Spinal cord (tissue), 10 donors: ENCODE results near the gene HCFC1R1. TPM values are rescaled to one million over a fixed set of nuclear protein-coding genes. Genes with fewer than 3 reads are reported as not detected.
A peak's percentile ranks its signal among the peaks of the same experiment; 100 is the strongest.

Experiments
- DNase-seq, 6 donors: peaks; one replicate each; pipeline versions ENCODE4 v3.0.0 to v3.0.0-alpha.2; 2013 to 2015; ENCODE audit warnings: low spot score in 6 of 6, low read depth in 4 of 6
- H3K27ac ChIP-seq: one replicate; pipeline ENCODE4 v1.5.1; 2013; ENCODE audit warnings: low read depth, low read length, control low read depth
- H3K27me3 ChIP-seq: one replicate; pipeline ENCODE4 v1.6.1; 2013; ENCODE audit warnings: low read length; ENCODE audit not compliant: control insufficient read depth, insufficient read depth
- H3K36me3 ChIP-seq: one replicate; pipeline ENCODE4 v1.6.1; 2013; ENCODE audit warnings: low read length; ENCODE audit not compliant: control insufficient read depth, insufficient read depth
- H3K4me1 ChIP-seq: one replicate; pipeline ENCODE4 v1.6.1; 2013; ENCODE audit warnings: low read length; ENCODE audit not compliant: control insufficient read depth, insufficient read depth
- H3K4me3 ChIP-seq: one replicate; pipeline ENCODE4 v1.5.1; 2013; ENCODE audit warnings: low read depth, low read length, control low read depth
- H3K9me3 ChIP-seq: one replicate; pipeline ENCODE4 v1.6.1; 2013; ENCODE audit warnings: low read length; ENCODE audit not compliant: control insufficient read depth, insufficient read depth
- WGBS: methylation state at CpG from one replicate; pipeline ENCODE4 v1.1.5; 2013; ENCODE audit warnings: missing lambda C conversion rate; ENCODE audit not compliant: insufficient coverage; 5-methylcytosine and 5-hydroxymethylcytosine counted together
- polyA plus RNA-seq, 2 donors: library from polyadenylated mRNA; unstranded; fragments of 120-200 nt; gene quantifications; one replicate each; pipeline ENCODE4 v1.2.1, GENCODE V29; 2013; ENCODE audit not compliant: insufficient read length in 2 of 2
- total RNA-seq, 2 donors: library from RNA; depleted of rRNA in 1 of 2; stranded (reverse); fragments of 120-200 nt in 1 of 2; fragments of >200 nt in 1 of 2; gene quantifications; one replicate each; pipeline versions ENCODE4 v1.2.3 to v1.2.4, GENCODE V29; 2013 to 2014
- donor health status: healthy.

HCFC1R1 gene
- total and polyA plus RNA-seq, 4 donors = 20.4 to 161 (median 111) TPM

DNA sequence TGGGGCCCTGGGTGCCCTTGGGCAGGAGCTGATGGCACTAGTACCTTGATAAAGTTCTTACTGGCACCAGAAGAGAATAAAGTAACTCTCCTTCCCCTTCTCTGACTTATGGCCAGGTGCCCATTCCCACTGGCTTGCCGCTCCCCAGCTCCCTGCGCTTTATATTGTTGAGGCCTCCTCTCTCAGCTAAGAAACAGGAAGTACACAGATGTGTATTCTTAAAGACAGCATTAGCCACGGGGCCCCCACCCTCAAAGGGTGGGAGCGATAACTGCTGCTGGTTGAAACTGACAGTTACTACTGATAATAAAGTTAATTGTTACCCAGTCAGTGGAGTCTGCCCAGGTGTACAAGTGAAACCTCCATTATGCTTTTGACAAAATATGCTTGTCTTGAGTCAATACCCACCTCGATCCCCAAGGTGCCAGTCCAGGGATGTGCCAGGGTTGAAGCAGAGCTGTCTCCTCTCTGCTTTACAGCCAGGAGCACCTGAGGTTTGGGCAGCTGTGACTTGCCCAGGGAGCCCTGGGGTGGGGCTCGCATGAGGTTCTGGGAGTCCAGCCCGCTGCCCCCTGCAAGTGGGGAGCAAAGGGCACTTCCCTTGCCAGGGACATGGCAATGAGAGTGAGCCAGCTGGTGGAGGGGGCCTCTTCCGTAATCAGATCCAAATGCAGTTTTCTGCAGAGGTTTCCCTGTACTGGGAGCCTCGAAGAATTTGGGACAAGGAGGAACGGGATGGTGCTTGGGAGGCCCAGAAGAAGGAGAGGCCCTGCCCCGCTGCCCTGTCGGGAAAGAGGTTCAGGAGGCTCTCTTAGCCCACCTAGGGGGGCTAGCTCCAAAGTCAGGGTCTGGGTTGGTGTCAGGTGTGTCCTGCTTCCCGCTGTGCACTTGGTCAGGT is 16.4 kb downstream of the HCFC1R1 start:
- 35% methylated on average over 12 of the region's 13 CpGs for WGBS
- no peak overlapping the region for H3K4me3 ChIP-seq
- no peak overlapping the region for H3K27ac ChIP-seq
- H3K27me3 ChIP-seq = peaks cover 75% of the 10 kb centered on the region
- no peaks in the 10 kb centered on the region for H3K9me3 ChIP-seq
- DNase-seq = no peak
- peaks cover 16% of the 10 kb centered on the region for H3K4me1 ChIP-seq
- H3K36me3 ChIP-seq = no peaks in the 10 kb centered on the region

- H3K36me3 ChIP-seq = no peaks in the 10 kb centered on the region
- H3K9me3 ChIP-seq = no peaks in the 10 kb centered on the region
- H3K27me3 ChIP-seq = peaks cover 64% of the 10 kb centered on the region
- H3K27ac ChIP-seq = no peak overlapping the region
- DNase-seq = no peak
- peak overlapping the region; percentile 9 for H3K4me3 ChIP-seq
- under 1% methylated on average over 19 of the region's 25 CpGs for WGBS
- peaks cover 13% of the 10 kb centered on the region for H3K4me1 ChIP-seq
Measured at GRCh38 chr16:3004781-3005284, 18.9 kb downstream of the HCFC1R1 start.

GRCh38 chr16:3004319-3004718 is 19.4 kb downstream of the HCFC1R1 start:
- Histone ChIP-seq H3K4me1 (peaks cover 13% of the 10 kb centered on the region), H3K27ac (no peak overlapping the region), H3K27me3 (peaks cover 59% of the 10 kb centered on the region), H3K36me3 (no peaks in the 10 kb centered on the region), H3K9me3 (no peaks in the 10 kb centered on the region), H3K4me3 (no peak overlapping the region)
- DNase-seq = no peak
- under 1% methylated on average over 66 of the region's 67 CpGs for WGBS

DNA sequence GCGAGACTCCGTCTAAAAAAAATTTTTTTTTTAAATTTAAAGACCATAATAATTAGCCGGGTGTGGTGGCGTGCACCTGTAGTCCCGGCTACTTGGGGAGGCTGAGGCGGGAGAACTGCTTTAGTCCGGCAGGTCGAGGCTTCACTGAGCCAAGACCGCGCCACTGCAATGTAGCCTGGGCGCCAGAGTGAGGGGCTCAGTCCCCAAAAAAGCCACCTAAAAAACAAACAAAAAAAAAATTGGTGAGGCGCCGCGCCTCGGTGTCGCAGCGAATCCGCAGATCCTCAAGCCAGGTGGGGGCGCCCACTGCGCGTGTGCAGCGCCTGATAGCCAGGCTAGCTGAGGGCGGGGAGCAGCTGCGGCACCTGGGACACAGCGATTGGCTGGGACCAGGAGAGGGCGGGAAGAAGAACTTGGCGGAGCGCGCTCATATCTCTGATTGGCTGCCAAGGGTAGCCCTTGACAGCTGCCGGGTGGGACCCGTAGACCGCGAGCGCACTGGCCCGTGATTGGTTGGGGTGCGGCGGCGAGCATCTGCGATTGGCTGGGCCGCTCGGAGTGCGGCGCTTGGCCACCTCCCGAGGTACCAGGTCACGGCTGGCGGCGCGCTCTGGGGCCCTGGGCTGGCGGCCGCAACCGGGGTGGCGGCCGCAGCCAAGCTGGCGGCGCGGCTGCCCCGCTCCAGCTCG is 20.0 kb downstream of the HCFC1R1 start:
- WGBS = 5% methylated on average over 55 of the region's 58 CpGs
- no peaks in the 10 kb centered on the region for H3K36me3 ChIP-seq
- H3K27ac ChIP-seq = no peak overlapping the region

GRCh38 chr16:3001316-3001715 is 22.4 kb downstream of the HCFC1R1 start:
- H3K27me3 ChIP-seq = peaks cover 50% of the 10 kb centered on the region
- no peak overlapping the region for H3K4me3 ChIP-seq
- no peaks in the 10 kb centered on the region for H3K9me3 ChIP-seq
- peaks cover 13% of the 10 kb centered on the region for H3K4me1 ChIP-seq
- DNase-seq = no peak
- H3K36me3 ChIP-seq = no peaks in the 10 kb centered on the region
- no peak overlapping the region for H3K27ac ChIP-seq
- 57% methylated on average over 9 of the region's 12 CpGs for WGBS

More for the DNA sequence above, 20.0 kb downstream of the HCFC1R1 start:
- peak; percentile 92 to 99 (median 95) for DNase-seq
- Histone ChIP-seq H3K4me1 (peaks cover 13% of the 10 kb centered on the region), H3K27me3 (peaks cover 60% of the 10 kb centered on the region), H3K4me3 (peak overlapping the region; percentile 24), H3K9me3 (no peaks in the 10 kb centered on the region)

- Histone ChIP-seq H3K4me1 (peaks cover 13% of the 10 kb centered on the region), H3K27ac (no peak overlapping the region), H3K9me3 (no peaks in the 10 kb centered on the region), H3K27me3 (peaks cover 42% of the 10 kb centered on the region), H3K36me3 (no peaks in the 10 kb centered on the region), H3K4me3 (no peak overlapping the region)
- no peak for DNase-seq
- WGBS = 56% methylated on average over 3 of the region's 4 CpGs
Measured at GRCh38 chr16:3000540-3000939, 23.2 kb downstream of the HCFC1R1 start.

DNA sequence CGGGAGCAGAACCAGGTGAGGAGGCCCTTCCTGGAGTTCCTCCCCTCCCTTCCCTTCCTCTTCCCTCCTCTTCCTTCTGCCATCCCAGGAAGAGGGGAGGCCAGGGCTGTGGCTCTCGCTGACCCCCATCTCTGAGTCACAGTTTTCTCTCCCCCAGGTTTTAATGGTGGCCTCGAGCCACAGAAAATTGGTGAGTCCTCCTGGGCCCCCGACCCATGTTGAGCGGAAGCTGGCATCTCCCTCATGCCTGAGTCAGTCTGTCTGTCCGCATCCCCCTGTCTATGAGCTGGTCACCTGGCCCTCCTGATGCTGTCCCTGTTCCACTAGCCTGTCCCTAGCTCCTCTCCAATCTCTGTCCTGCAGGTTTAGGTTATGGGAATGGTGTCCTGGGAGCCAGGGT is 23.8 kb downstream of the HCFC1R1 start:
- Histone ChIP-seq H3K4me3 (no peak overlapping the region), H3K36me3 (no peaks in the 10 kb centered on the region), H3K9me3 (no peaks in the 10 kb centered on the region), H3K4me1 (peaks cover 12% of the 10 kb centered on the region), H3K27me3 (peaks cover 38% of the 10 kb centered on the region), H3K27ac (no peak overlapping the region)
- WGBS = 77% methylated on average over 5 of the region's 6 CpGs
- DNase-seq = no peak

DNA sequence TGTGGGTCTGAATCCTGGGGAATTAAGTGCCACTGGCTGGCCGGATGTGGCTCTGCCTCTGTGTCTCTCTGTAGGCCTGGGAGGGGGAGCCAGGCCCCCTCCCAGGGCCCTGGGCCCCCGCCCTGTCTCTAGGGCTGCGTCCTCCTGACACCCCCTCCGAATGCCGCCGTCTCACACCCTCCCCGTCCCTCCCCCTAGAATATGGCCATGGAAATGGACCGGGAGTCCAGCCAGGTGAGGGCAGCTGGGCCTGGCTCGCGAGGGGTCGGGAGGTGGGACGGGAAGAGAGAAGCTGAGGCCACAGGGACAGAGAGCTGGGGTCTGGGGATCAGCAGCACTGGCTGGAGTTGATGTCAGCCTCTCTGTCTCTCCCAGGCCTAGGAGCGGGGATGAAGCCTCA is 27.4 kb downstream of the HCFC1R1 start:
- Histone ChIP-seq H3K27me3 (peaks cover 29% of the 10 kb centered on the region), H3K4me3 (no peak overlapping the region), H3K27ac (no peak overlapping the region), H3K36me3 (no peaks in the 10 kb centered on the region), H3K9me3 (no peaks in the 10 kb centered on the region), H3K4me1 (no peaks in the 10 kb centered on the region)
- no peak for DNase-seq
- 62% methylated on average over 12 of the region's 13 CpGs for WGBS

DNA sequence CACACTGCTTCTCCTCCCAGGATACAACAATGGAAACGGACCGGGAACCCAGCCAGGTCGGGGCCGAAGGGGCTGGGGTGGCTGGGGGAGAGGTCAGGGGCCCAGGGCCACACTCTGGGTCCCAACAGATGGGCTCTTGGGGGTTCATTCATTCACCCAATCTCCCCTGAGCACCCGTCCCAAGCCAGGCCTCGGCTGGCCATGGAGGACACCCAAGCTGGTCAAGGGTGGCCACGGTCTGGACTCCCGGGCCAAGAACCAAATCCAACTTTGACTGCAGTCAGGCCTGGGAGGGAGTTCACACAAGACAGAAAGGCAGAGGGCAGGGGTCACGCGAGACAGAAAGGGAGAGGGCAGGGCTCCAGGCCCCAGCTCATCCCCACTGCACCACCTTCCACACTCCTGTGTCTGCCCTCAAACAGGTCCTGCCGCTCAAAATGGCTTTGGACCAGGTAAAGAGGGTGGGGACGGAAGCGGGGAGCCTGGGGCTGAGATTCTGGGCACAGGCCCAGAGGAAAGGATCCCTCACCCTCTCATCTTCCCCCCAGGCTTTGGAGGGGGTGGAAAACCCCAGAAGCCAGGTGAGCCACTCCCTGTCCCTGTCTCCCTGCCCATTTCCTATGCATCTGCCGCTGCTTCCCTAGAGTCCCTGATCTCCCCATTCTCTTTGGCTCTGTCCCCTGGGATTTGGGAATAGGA is 31.2 kb downstream of the HCFC1R1 start:
- H3K36me3 ChIP-seq = no peaks in the 10 kb centered on the region
- H3K4me1 ChIP-seq = no peaks in the 10 kb centered on the region
- H3K9me3 ChIP-seq = no peaks in the 10 kb centered on the region
- WGBS = 87% methylated on average over 8 of the region's 14 CpGs
- H3K27ac ChIP-seq = no peak overlapping the region
- peaks cover 3% of the 10 kb centered on the region for H3K27me3 ChIP-seq
- H3K4me3 ChIP-seq = no peak overlapping the region
- no peak for DNase-seq
